D721Med (cell line): ENCODE measurements around the gene PTPRM.

Experiments used
- DNase-seq: peaks from one replicate; pipeline ENCODE4 v3.0.0; 2011; ENCODE audit warnings: low spot score; ENCODE audit not compliant: insufficient read length
- FAIRE-seq: peaks from 2 replicates; lab custom pipeline; 2011; peaks lifted over from hg19 to GRCh38; lab: Jason Lieb, UNC
- CTCF ChIP-seq: IDR thresholded peaks from 2 replicates; pipeline ENCODE4 v1.5.1; 2012; ENCODE audit warnings: mild to moderate bottlenecking, control low read depth; ENCODE audit not compliant: insufficient read depth; ENCODE audit errors: missing control alignments

The PTPRM gene

DNA sequence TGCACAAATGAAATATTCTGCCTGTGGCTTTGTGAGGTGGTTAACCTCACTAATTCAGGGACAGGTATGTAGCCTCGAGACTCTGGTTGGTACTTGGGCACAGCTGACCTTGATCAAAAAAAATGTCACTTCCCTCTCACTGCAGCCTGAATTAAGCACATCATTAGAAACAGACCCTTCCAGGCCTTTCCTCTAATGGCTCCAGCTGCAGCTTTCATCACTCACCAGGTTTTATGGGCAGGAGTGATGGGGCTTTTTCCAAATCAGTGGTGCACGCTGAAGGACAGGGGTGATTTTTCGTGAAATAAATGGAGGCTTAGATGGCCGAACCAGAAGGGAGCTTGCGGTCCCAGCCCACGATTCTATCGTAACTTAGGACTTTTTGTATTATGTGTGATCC lies 829.1 kb downstream of the PTPRM start:
- TF ChIP-seq CTCF, result no peak
- FAIRE-seq, result no peak
- DNase-seq, result no peak

DNA sequence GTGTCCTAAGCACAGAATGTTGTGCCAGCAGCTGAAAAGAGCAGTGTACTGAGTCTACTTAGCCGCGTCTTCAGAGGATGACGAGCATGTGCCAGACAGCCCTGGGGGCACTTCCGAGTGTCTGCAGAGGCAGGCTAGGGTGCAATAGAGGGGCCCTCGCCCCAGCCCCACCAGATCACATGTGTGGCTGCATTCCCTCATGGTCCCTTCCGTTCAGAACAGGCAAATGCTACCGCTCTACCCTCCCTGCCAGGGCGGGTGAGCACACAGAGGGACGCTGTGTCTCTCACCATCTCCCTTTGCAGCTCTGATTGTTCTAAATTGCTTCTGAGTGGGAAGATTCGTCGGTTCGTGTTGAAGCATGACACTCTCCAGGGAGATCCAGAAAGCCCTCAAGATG lies 829.9 kb downstream of the PTPRM start:
- FAIRE-seq (no peak), DNase-seq (no peak)
- TF ChIP-seq CTCF, result no peak

DNA sequence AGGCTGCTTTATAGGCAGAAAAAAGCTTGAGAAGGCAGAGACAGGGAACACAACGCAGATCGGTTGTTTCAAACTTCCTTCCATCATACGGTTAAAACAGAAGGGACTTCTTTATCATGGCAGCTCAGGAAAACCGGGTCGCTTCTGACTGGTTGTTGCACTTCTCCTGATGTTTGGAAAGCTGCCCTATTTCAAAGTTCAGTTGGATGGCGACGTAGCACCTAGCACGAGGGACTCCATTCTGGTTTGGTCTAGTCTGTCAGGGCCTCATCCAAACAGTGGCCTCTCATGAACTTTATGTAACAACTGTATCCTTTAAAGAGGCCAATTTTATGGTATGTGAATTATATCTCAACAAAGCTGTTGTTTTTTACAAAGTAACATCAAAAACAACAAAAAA lies 832.0 kb downstream of the PTPRM start:
- DNase-seq, result no peak
- FAIRE-seq, result no peak
- TF ChIP-seq CTCF, result no peak

DNA sequence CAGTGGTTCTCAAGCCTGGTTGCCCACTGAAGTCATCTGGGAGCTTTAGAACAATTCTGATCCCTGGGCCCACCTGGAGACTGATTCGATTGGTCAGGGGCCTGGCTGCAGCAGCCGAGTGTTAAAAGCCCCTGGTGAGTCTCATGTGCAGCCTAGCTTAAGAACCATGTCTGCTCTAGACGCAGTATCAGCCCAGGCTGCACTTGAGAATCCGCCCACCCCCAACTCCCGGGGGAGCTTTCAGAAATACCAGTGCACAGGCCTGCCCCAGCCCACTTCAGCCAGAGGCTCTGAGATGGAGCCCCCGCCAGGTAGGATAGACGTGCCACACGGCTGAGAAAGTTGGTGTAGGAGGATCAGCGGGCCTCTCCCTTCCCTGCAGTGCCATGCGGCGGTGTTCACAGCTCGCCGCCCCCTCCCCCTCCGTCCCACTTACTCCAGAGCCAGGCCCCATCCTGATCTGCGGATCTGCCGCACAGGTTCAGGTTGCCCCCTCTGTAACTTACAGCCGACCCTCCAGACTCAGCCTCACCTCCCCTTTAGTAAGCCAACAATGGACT lies 833.2 kb downstream of the PTPRM start:
- no peak for DNase-seq
- no peak for TF ChIP-seq CTCF
- FAIRE-seq, result no peak

GRCh38 chr18:8400825-8401224 lies 833.7 kb downstream of the PTPRM start:
- DNase-seq, result no peak
- FAIRE-seq, result no peak
- TF ChIP-seq CTCF, result no peak

GRCh38 chr18:8401606-8402005 lies 834.5 kb downstream of the PTPRM start:
- FAIRE-seq, result no peak
- no peak for DNase-seq
- no peak for TF ChIP-seq CTCF

GRCh38 chr18:8402237-8402636 lies 835.1 kb downstream of the PTPRM start:
- no peak for FAIRE-seq
- no peak for DNase-seq

More at GRCh38 chr18:8402237-8402636, 835.1 kb downstream of the PTPRM start:
- no peak for TF ChIP-seq CTCF
